Erythroblast (primary cell): Measurements from ENCODE around the gene CACNB1.

Experiments used
- GATA1 ChIP-seq: IDR thresholded peaks from 2 replicates; pipeline ENCODE4 v1.6.1; 2011; ENCODE audit warnings: low read depth, mild to moderate bottlenecking, control low read depth, low read length, moderate library complexity
- POLR2A ChIP-seq: IDR thresholded peaks from 2 replicates; pipeline ENCODE4 v1.6.1; 2011; ENCODE audit warnings: mild to moderate bottlenecking, low read length

DNA sequence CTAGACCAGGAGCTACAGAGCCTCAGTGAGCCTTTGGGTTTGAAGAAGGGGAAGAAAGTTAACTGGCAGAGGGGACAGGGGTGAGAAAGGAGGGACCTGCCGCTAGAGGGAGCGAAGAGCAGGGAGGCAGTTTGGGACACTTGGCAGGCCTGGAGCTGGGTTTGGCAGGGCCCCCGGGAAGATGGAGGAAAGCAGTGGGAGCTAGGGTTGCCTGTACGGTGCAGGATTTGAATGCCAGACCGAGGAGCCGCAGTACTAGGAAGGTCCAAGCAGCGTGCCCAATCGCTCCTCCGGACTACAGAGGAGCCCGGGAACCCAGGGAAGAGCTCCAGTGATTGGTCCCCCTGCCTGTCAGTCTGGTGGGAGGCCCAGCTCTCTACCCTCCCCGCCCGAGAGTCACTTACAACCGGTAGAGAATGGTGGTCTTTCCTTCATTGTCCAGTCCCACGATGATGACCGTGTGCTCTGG lies 32.8 kb downstream of the CACNB1 start:
- TF ChIP-seq POLR2A (no peak), GATA1 (no peak)
